ENCODE data around the gene ACBD6.

GRCh38 chr1:180534214-180534613, 31.8 kb upstream of the ACBD6 start:
- TF ChIP-seq TAF1 (IDR thresholded peaks at IDR 0.05; ENCODE audit: borderline replicate concordance, insufficient read depth, low read length) (no peak), POLR2AphosphoS5 (IDR thresholded peaks at IDR 0.05; ENCODE audit: low read depth, low read length) (no peak), SIN3A (IDR thresholded peaks at IDR 0.05; ENCODE audit: borderline replicate concordance, insufficient read depth, low read length) (no peak)
